PC-3 (cell line): ENCODE measurements around the gene CNTRL.
"Not testable (repeated sequence)": the region's sequence is repeated elsewhere in the genome, so short reads cannot be mapped to it uniquely, and the experiment has no call there.

ENCODE experiments used
- CTCF ChIP-seq: fragments of 300-600 bp; sonication (generic); conservative IDR thresholded peaks from 2 replicates; pipeline ENCODE4 v1.5.1; 2017; ENCODE audit warnings: antibody characterized with exemption, low read depth, mild to moderate bottlenecking, low read length
- EZH2phosphoT487 ChIP-seq: fragments of 300-600 bp; sonication (generic); IDR thresholded peaks from 2 replicates; pipeline ENCODE4 v1.6.1; 2018; ENCODE audit warnings: mild to moderate bottlenecking, antibody characterized with exemption, low read length, borderline replicate concordance

GRCh38 chr9:121028285-121028684, 46.5 kb upstream of the CNTRL start:
- not testable (repeated sequence) for TF ChIP-seq CTCF, EZH2phosphoT487
